ENCODE results near the gene KRTAP5-11. TPM values are rescaled to one million over a fixed set of nuclear protein-coding genes. Genes with fewer than 3 reads are reported as not detected.

KRTAP5-11 gene
- total and polyA plus RNA-seq, 2 of the 4 experiments (the other 2 are of a cell fraction) = not detected

DNA sequence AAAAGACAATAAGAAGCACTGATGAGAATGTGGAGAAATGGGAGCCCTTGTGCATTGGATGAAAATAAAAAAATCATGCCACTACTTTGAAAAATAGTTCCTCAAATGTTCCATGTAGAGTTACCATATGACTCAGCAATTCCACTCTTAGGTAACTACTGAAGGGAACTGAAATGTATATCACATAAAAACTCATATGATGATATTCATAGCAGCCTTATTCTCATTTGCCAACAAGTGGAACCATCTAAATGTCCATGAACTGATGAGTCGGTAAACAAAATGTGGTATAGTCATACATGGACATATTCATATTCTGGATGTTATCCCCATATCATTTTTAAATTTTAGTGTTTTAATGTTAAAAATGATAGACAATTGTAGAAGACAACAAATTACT is 31.0 kb downstream of the KRTAP5-11 start:
- Histone ChIP-seq H2AK9ac (replicated peaks; ENCODE audit: low read depth, low read length, poor library complexity) (no peak overlapping the region), H3K4me3 (ENCODE audit: insufficient read depth, low read depth, low read length) (no peak overlapping the region), H4K5ac (ENCODE audit: low read depth, low read length) (no peak overlapping the region), H3K27ac (ENCODE audit: insufficient read depth, low read length) (no peak overlapping the region), H2AK5ac (ENCODE audit: low read depth, low read length) (no peak overlapping the region), H2BK120ac (ENCODE audit: low read depth, low read length) (no peak overlapping the region), H3K36me3 (ENCODE audit: control insufficient read depth, insufficient read depth, low read length) (no peaks in the 10 kb centered on the region), H3K79me1 (ENCODE audit: low read depth in 1 of 2, low read length in 2 of 2) (no peaks in the 10 kb centered on the region), H3K4me2 (ENCODE audit: low read depth, low read length) (no peak overlapping the region), H2BK5ac (ENCODE audit: low read depth, low read length, poor library complexity, severe bottlenecking) (no peak overlapping the region), H2BK15ac (ENCODE audit: low read depth, low read length) (no peak overlapping the region), H3K14ac (replicated peaks; ENCODE audit: low read depth, low read length) (no peak overlapping the region), H3K18ac (ENCODE audit: low read depth, low read length) (no peak overlapping the region), H3K23ac (ENCODE audit: low read depth, low read length) (no peak overlapping the region), H3K9me1 (ENCODE audit: insufficient read depth, low read length) (no peaks in the 10 kb centered on the region), H4K20me1 (ENCODE audit: insufficient read depth, low read length) (no peaks in the 10 kb centered on the region), H3K4ac (ENCODE audit: low read depth, low read length) (no peak overlapping the region), H3K9ac (ENCODE audit: low read depth, low read length) (no peak overlapping the region), H3K4me1 (ENCODE audit: control insufficient read depth, insufficient read depth, low read length) (no peaks in the 10 kb centered on the region), H3K9me3 (ENCODE audit: control insufficient read depth, insufficient read depth, low read length) (no peaks in the 10 kb centered on the region), H4K91ac (ENCODE audit: insufficient read depth, low read depth, low read length) (no peak overlapping the region), H3K27me3 (ENCODE audit: control insufficient read depth, insufficient read depth, low read length) (peaks cover 7% of the 10 kb centered on the region), H4K8ac (ENCODE audit: low read depth in 2 of 2, low read length in 2 of 2) (no peak overlapping the region), H2BK20ac (ENCODE audit: low read depth, low read length) (no peak overlapping the region), H3K56ac (ENCODE audit: extremely low read depth, insufficient read depth, low read length) (no peak overlapping the region), H2AFZ (replicated peaks; ENCODE audit: low read length, poor library complexity) (no peak overlapping the region)
- intact Hi-C loops (cut with micrococcal nuclease) = no loop called here
- DNase-seq = no peak
- dilution Hi-C loops (cut with HindIII; ENCODE audit: low sequenced_read_pairs, unreplicated experiment) = no loop called here
- BruUV-seq (replicated peaks) = no TSS peak
- ChIA-PET POLR2A (ENCODE audit: unreplicated experiment) (no interaction called here), CTCF (no interaction called here)
- WGBS, 2 experiments (ENCODE audit: extremely low coverage in 2 of 2, insufficient read length in 1 of 2) = no CpG with 5 or more reads among the region's 1 CpG
- no peak for TF ChIP-seq POLR2A (IDR thresholded peaks at IDR 0.05; ENCODE audit: low read depth, low read length)
- no peak for TF ChIP-seq FOS (IDR thresholded peaks at IDR 0.05; ENCODE audit: low read depth, low read length)
- no peak for TF ChIP-seq CEBPB (IDR thresholded peaks at IDR 0.05; ENCODE audit: low read depth, low read length)
- no peak for TF ChIP-seq RCOR1 (IDR thresholded peaks at IDR 0.05; ENCODE audit: insufficient replicate concordance, low read length)
- no peak for TF ChIP-seq MAZ (IDR thresholded peaks at IDR 0.05; ENCODE audit: borderline replicate concordance, low read depth, low read length)
- TF ChIP-seq, protein P1, sequence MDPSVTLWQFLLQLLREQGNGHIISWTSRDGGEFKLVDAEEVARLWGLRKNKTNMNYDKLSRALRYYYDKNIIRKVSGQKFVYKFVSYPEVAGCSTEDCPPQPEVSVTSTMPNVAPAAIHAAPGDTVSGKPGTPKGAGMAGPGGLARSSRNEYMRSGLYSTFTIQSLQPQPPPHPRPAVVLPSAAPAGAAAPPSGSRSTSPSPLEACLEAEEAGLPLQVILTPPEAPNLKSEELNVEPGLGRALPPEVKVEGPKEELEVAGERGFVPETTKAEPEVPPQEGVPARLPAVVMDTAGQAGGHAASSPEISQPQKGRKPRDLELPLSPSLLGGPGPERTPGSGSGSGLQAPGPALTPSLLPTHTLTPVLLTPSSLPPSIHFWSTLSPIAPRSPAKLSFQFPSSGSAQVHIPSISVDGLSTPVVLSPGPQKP (IDR thresholded peaks at IDR 0.05; ENCODE audit: borderline replicate concordance, low read depth, low read length) = no peak
- no peak for TF ChIP-seq SMC3 (IDR thresholded peaks at IDR 0.05; ENCODE audit: low read depth, low read length)
- no peak for TF ChIP-seq MAFK (IDR thresholded peaks at IDR 0.05; ENCODE audit: low read depth, low read length)
- peak; percentile 66 for TF ChIP-seq NFE2L2 (IDR thresholded peaks at IDR 0.05; ENCODE audit: low read depth, low read length)
- ATAC-seq (ENCODE audit: low read depth) = no peak
- in situ Hi-C loops (cut with MboI; ENCODE audit: low sequenced_read_pairs) = no loop called here

All from IMR-90 (cell line).